ENCODE measurements around the gene TPPP2.

- TF ChIP-seq, protein P1, sequence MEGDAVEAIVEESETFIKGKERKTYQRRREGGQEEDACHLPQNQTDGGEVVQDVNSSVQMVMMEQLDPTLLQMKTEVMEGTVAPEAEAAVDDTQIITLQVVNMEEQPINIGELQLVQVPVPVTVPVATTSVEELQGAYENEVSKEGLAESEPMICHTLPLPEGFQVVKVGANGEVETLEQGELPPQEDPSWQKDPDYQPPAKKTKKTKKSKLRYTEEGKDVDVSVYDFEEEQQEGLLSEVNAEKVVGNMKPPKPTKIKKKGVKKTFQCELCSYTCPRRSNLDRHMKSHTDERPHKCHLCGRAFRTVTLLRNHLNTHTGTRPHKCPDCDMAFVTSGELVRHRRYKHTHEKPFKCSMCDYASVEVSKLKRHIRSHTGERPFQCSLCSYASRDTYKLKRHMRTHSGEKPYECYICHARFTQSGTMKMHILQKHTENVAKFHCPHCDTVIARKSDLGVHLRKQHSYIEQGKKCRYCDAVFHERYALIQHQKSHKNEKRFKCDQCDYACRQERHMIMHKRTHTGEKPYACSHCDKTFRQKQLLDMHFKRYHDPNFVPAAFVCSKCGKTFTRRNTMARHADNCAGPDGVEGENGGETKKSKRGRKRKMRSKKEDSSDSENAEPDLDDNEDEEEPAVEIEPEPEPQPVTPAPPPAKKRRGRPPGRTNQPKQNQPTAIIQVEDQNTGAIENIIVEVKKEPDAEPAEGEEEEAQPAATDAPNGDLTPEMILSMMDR (conservative IDR thresholded peaks at IDR 0.05; ENCODE audit: low read depth, low read length), result no peak
- no peak for TF ChIP-seq POLR2A (IDR thresholded peaks at IDR 0.05; ENCODE audit: low read depth, low read length)
- no peak for TF ChIP-seq CHD1 (IDR thresholded peaks at IDR 0.05; ENCODE audit: low read depth, low read length)
Observed at GRCh38 chr14:21074398-21075272, 44.6 kb downstream of the TPPP2 start.

Data from IMR-90 (cell line).